Measurements from ENCODE around the gene GNPTAB. TPM values are rescaled to one million over a fixed set of nuclear protein-coding genes. Genes with fewer than 3 reads are reported as not detected.

The GNPTAB gene
- total and polyA plus RNA-seq, 7 donors: 12.0 to 42.2 (median 25.4) TPM

DNA sequence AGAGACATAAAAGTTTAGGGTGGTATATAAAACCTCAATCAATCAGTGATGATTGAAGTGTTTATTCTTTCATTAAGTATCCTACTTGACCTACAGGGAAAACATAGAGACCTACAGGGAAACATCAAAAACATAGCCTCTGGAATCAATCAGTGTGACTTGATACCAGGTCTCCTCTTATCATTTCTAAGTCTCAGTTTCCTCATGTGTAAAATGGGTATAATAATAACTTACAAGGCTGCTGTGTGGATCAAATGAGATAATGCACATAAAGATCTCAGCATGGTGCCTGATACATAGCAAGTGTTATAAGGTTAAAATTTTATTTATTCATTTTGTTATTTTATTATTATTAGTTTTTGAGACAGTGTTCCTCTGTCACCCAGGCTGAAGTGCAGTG, 22.2 kb upstream of the GNPTAB start:
- no peaks in the 10 kb centered on the region for H3K36me3 ChIP-seq
- H3K4me1 ChIP-seq: peaks cover 0 to 20% (median 15%) of the 10 kb centered on the region in 4 donors
- no peaks in the 10 kb centered on the region for H3K9me3 ChIP-seq
- H3K27me3 ChIP-seq: no peaks in the 10 kb centered on the region
- no peak overlapping the region for H3K27ac ChIP-seq
- no peak for DNase-seq
- intact Hi-C loops (cut with DNase I): no loop called here
- H3K4me3 ChIP-seq: no peak overlapping the region
- TF ChIP-seq EP300 (IDR thresholded peaks at IDR 0.05) (no peak), POLR2A (IDR thresholded peaks at IDR 0.05) (no peak), POLR2AphosphoS5 (IDR thresholded peaks at IDR 0.05) (no peak)
- TF ChIP-seq, protein P1, sequence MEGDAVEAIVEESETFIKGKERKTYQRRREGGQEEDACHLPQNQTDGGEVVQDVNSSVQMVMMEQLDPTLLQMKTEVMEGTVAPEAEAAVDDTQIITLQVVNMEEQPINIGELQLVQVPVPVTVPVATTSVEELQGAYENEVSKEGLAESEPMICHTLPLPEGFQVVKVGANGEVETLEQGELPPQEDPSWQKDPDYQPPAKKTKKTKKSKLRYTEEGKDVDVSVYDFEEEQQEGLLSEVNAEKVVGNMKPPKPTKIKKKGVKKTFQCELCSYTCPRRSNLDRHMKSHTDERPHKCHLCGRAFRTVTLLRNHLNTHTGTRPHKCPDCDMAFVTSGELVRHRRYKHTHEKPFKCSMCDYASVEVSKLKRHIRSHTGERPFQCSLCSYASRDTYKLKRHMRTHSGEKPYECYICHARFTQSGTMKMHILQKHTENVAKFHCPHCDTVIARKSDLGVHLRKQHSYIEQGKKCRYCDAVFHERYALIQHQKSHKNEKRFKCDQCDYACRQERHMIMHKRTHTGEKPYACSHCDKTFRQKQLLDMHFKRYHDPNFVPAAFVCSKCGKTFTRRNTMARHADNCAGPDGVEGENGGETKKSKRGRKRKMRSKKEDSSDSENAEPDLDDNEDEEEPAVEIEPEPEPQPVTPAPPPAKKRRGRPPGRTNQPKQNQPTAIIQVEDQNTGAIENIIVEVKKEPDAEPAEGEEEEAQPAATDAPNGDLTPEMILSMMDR (IDR thresholded peaks at IDR 0.05): no peak

DNA sequence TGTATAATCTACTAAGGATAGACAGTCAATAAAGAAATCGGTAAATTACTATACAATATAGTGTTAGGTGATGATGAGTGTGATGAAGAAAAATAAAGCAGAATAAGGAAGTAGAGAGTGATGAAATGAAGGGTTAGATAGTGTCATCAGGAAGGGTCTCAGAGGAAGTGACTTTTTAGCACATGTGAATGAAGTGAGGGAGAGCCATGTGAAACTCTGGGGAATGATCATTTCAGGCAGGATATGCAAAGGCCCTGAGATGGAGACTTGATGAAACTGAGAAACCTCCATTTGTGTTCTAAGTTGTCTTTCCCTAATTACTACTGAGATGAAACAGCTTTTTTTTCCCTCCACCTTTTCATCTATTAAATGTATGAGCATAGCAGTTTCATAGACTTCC, 19.4 kb upstream of the GNPTAB start:
- Histone ChIP-seq H3K36me3 (no peaks in the 10 kb centered on the region), H3K27ac (no peak overlapping the region), H3K4me1 (peaks cover 0 to 7% (median 6%) of the 10 kb centered on the region in 4 donors), H3K4me3 (no peak overlapping the region), H3K9me3 (no peaks in the 10 kb centered on the region), H3K27me3 (no peaks in the 10 kb centered on the region)
- intact Hi-C loops (cut with DNase I): no loop called here
- TF ChIP-seq, protein P1 (IDR thresholded peaks at IDR 0.05): no peak
- TF ChIP-seq POLR2A (IDR thresholded peaks at IDR 0.05) (no peak), POLR2AphosphoS5 (IDR thresholded peaks at IDR 0.05) (no peak), EP300 (IDR thresholded peaks at IDR 0.05) (no peak)
- no peak for DNase-seq
- WGBS, 2 donors: 53 to 88% methylated on average over 1 of the region's 1 CpG

DNA sequence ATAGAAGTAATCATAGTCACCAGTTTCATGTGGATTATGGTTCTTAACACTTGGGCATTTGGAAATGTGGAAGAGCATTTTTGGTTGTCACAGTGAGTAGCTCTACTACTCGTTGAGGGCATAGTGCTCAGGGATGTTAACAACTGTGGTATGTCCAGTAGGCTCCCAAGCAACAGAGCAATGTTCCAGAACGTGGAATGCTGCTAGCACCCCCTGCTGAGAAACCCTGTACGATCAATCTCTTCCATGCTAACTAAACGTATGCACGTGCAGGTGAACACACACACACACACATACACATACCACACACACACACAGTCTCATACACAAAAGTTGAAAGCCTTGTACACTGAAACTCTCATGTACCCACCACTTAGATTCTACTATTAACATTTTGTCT, 16.6 kb upstream of the GNPTAB start:
- H3K27me3 ChIP-seq: no peaks in the 10 kb centered on the region
- 69 to 82% methylated on average over 5 of the region's 5 CpGs for WGBS, 2 donors
- no peaks in the 10 kb centered on the region for H3K9me3 ChIP-seq
- no peak overlapping the region for H3K4me3 ChIP-seq
- DNase-seq: no peak
- H3K27ac ChIP-seq: no peak overlapping the region
- H3K36me3 ChIP-seq: no peaks in the 10 kb centered on the region
- no peaks in the 10 kb centered on the region for H3K4me1 ChIP-seq
- no peak for TF ChIP-seq POLR2A (IDR thresholded peaks at IDR 0.05)
- TF ChIP-seq, protein P1 (IDR thresholded peaks at IDR 0.05): no peak
- TF ChIP-seq POLR2AphosphoS5 (IDR thresholded peaks at IDR 0.05): no peak
- TF ChIP-seq EP300 (IDR thresholded peaks at IDR 0.05): no peak
- intact Hi-C loops (cut with DNase I): no loop called here

DNA sequence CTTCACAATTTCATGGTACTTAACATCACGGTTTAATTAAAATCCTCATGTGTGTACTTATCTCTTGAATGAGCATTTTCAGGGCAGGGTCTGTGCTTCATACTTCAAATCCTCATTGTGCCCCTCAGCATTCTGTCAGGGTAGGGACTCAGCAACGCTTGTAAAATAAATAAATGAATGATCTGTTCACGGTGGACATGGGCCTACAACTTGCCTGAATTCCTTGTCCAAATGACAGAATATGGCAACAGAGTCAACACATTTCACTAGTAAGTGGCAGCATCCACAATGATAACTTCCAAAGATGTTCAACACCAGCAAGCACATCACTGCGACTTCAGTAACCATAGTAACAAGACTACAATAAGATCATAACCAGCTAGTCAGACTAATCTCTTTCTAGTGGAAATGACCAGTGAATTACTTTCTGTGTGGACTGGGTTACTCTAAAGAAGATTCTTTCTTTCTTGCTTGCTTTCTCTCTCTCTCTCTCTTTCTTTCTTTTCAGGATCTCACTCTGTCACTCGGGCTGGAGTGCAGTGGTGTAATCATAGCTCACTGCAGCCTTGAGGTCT, 14.5 kb upstream of the GNPTAB start:
- H3K9me3 ChIP-seq: no peaks in the 10 kb centered on the region
- WGBS, 2 donors: 77 to 79% methylated on average over 5 of the region's 5 CpGs
- H3K4me1 ChIP-seq: no peaks in the 10 kb centered on the region
- H3K4me3 ChIP-seq: no peak overlapping the region
- no peak overlapping the region for H3K27ac ChIP-seq
- intact Hi-C loops (cut with DNase I): no loop called here
- no peak for DNase-seq
- TF ChIP-seq POLR2A (IDR thresholded peaks at IDR 0.05) (no peak), POLR2AphosphoS5 (IDR thresholded peaks at IDR 0.05) (no peak), EP300 (IDR thresholded peaks at IDR 0.05) (no peak)
- TF ChIP-seq, protein P1 (IDR thresholded peaks at IDR 0.05): no peak
- H3K36me3 ChIP-seq: no peaks in the 10 kb centered on the region
- H3K27me3 ChIP-seq: no peaks in the 10 kb centered on the region

DNA sequence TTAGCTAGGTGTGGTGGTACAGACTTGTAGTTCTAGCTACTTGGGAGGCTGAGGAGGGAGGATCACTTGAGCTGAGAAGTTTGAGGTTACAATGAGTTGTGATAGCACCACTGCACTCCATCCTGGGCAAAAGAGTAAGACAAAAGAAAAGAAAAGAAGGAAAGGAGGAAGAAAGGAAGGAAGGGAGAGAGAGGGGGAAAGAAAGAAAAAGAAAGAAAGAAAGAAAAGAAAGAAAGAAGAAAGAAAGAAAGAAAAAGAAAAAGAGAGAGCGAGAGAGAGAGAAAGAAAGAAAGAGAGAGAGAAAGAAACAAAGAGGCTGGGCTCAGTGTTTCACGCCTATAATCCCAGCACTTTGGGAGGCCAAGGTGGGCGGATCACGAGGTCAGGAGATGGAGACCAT, 10.3 kb upstream of the GNPTAB start:
- H3K27ac ChIP-seq: no peak overlapping the region
- 89 to 91% methylated on average over 4 of the region's 4 CpGs for WGBS, 2 donors
- H3K36me3 ChIP-seq: no peaks in the 10 kb centered on the region
- TF ChIP-seq POLR2A (IDR thresholded peaks at IDR 0.05) (no peak), EP300 (IDR thresholded peaks at IDR 0.05) (no peak), POLR2AphosphoS5 (IDR thresholded peaks at IDR 0.05) (no peak)
- TF ChIP-seq, protein P1 (IDR thresholded peaks at IDR 0.05): no peak
- no peak for DNase-seq
- H3K27me3 ChIP-seq: no peaks in the 10 kb centered on the region
- H3K4me1 ChIP-seq: no peaks in the 10 kb centered on the region
- intact Hi-C loops (cut with DNase I): no loop called here
- H3K9me3 ChIP-seq: no peaks in the 10 kb centered on the region
- no peak overlapping the region for H3K4me3 ChIP-seq

All from sigmoid colon (tissue), 7 donors.